HepG2 (cell line): ENCODE measurements around the gene SLC2A11. TPM values are rescaled to one million over a fixed set of nuclear protein-coding genes. Genes with fewer than 3 reads are reported as not detected.

ENCODE experiments used
- ARNTL ChIP-seq: sonication (generic); formaldehyde crosslinking; IDR thresholded peaks from 2 replicates; pipeline ENCODE4 v1.4.0; 2020; ENCODE audit warnings: mild to moderate bottlenecking, missing genetic modification reagents
- FOXM1 ChIP-seq: sonication (generic); formaldehyde crosslinking; IDR thresholded peaks from 2 replicates; pipeline ENCODE4 v1.5.0; 2020; ENCODE audit warnings: missing genetic modification reagents
- GATAD2A ChIP-seq: IDR thresholded peaks from 2 replicates; pipeline ENCODE4 v1.6.1; 2016
- ISL2 ChIP-seq: sonication (generic); formaldehyde crosslinking; IDR thresholded peaks from 2 replicates; pipeline ENCODE4 v1.5.0; 2020; ENCODE audit warnings: missing genetic modification reagents
- KLF12 ChIP-seq: sonication (generic); formaldehyde crosslinking; IDR thresholded peaks from 2 replicates; pipeline ENCODE4 v1.4.0; 2020; ENCODE audit warnings: missing genetic modification reagents, borderline replicate concordance
- MAF1 ChIP-seq: sonication (generic); formaldehyde crosslinking; IDR thresholded peaks from 2 replicates; pipeline ENCODE4 v1.5.0; 2020; ENCODE audit warnings: missing genetic modification reagents, borderline replicate concordance
- MBNL3 ChIP-seq: fragments of 250-450 bp; sonication (Bioruptor Pico); conservative IDR thresholded peaks from 2 replicates; pipeline ENCODE4 v1.8.0; 2022; ENCODE audit warnings: mild to moderate bottlenecking, inconsistent platforms
- NFE2 ChIP-seq: sonication (generic); formaldehyde crosslinking; IDR thresholded peaks from 2 replicates; pipeline ENCODE4 v1.4.0; 2020; ENCODE audit warnings: missing genetic modification reagents
- NFYB ChIP-seq: sonication (generic); formaldehyde crosslinking; IDR thresholded peaks from 2 replicates; pipeline ENCODE4 v1.4.0; 2020; ENCODE audit warnings: missing genetic modification reagents
- RXRA ChIP-seq: sonication (generic); formaldehyde crosslinking; IDR thresholded peaks from 2 replicates; pipeline ENCODE4 v1.5.1; 2020; ENCODE audit warnings: missing genetic modification reagents
- SAFB2 ChIP-seq: sonication (generic); formaldehyde crosslinking; IDR thresholded peaks from 2 replicates; pipeline ENCODE4 v1.5.1; 2020; ENCODE audit warnings: missing genetic modification reagents, low read depth, mild to moderate bottlenecking, borderline replicate concordance
- SPEN ChIP-seq: sonication (generic); formaldehyde crosslinking; IDR thresholded peaks from 2 replicates; pipeline ENCODE4 v1.5.1; 2020; ENCODE audit warnings: low read depth, mild to moderate bottlenecking, missing genetic modification reagents
- TCF7L2 ChIP-seq: IDR thresholded peaks from 2 replicates; pipeline ENCODE4 v1.6.1; 2011; ENCODE audit warnings: mild to moderate bottlenecking, low read depth, low read length, moderate library complexity
- TEAD2 ChIP-seq: sonication (generic); formaldehyde crosslinking; IDR thresholded peaks from 2 replicates; pipeline ENCODE4 v1.9.0; 2021; ENCODE audit warnings: missing genetic modification reagents
- U2AF2 ChIP-seq: fragments of 200-400 bp; formaldehyde crosslinking; IDR thresholded peaks from 2 replicates; pipeline ENCODE4 v1.6.1; 2017; ENCODE audit warnings: low read depth, mild to moderate bottlenecking, low read length
- ZBTB38 ChIP-seq: sonication (generic); formaldehyde crosslinking; IDR thresholded peaks from 2 replicates; pipeline ENCODE4 v1.5.1; 2020; ENCODE audit warnings: mild to moderate bottlenecking, missing genetic modification reagents
- ZFP90 ChIP-seq: sonication (generic); formaldehyde crosslinking; IDR thresholded peaks from 2 replicates; pipeline ENCODE4 v1.8.0; 2022; ENCODE audit warnings: missing genetic modification reagents, mild to moderate bottlenecking, inconsistent platforms, borderline replicate concordance
- ZMAT3 ChIP-seq: sonication (generic); formaldehyde crosslinking; conservative IDR thresholded peaks from 2 replicates; pipeline ENCODE4 v1.7.0; 2021; ENCODE audit warnings: missing genetic modification reagents
- ZNF572 ChIP-seq: sonication (generic); formaldehyde crosslinking; IDR thresholded peaks from 2 replicates; pipeline ENCODE4 v1.5.1; 2020; ENCODE audit warnings: mild to moderate bottlenecking, missing genetic modification reagents
- ZNF607 ChIP-seq: sonication (generic); formaldehyde crosslinking; IDR thresholded peaks from 2 replicates; pipeline ENCODE4 v1.5.1; 2020; ENCODE audit warnings: missing genetic modification reagents, mild to moderate bottlenecking, borderline replicate concordance
- polyA plus RNA-seq, 8 experiments: library from polyadenylated mRNA; depleted of rRNA in 3 of 8; stranded (reverse) in 7 of 8; unstranded in 1 of 8; fragments of >200 nt; fragmentation: Illumina TruSeq in 4 of 8; extraction: Trizol in 4 of 8; gene quantifications; 2 replicates each; pipeline versions ENCODE4 v1.2.1 to v1.2.3, GENCODE V29; 2011 to 2016; ENCODE audit warnings: low read depth in 4 of 8, missing spikeins in 1 of 8, mixed read lengths in 1 of 8; ENCODE audit not compliant: insufficient read depth in 1 of 8
- total RNA-seq, 5 experiments: library from RNA; depleted of rRNA; stranded (reverse); fragments of >200 nt; fragmentation: Illumina TruSeq; extraction: Trizol; gene quantifications; 2 replicates each; pipeline ENCODE4 v1.2.3, GENCODE V29; 2016; ENCODE audit warnings: low read depth in 1 of 5
- TF ChIP-seq, protein P1 (sequence below): sonication (generic); formaldehyde crosslinking; conservative IDR thresholded peaks from 2 replicates; pipeline ENCODE4 v1.4.0; 2020; ENCODE audit warnings: mild to moderate bottlenecking, missing genetic modification reagents, moderate library complexity
- TF ChIP-seq, protein P2 (sequence below): sonication (generic); formaldehyde crosslinking; IDR thresholded peaks from 2 replicates; pipeline ENCODE4 v1.4.0; 2020; ENCODE audit warnings: missing genetic modification reagents, mild to moderate bottlenecking, borderline replicate concordance
- TF ChIP-seq, protein P3 (sequence below): sonication (generic); formaldehyde crosslinking; IDR thresholded peaks from 2 replicates; pipeline ENCODE4 v1.4.0; 2020; ENCODE audit warnings: missing genetic modification reagents

Gene SLC2A11
- total and polyA plus RNA-seq, 2 of the 13 experiments (the other 11 are each of a cell fraction or from before 2014, with no cell fraction given), result 15.2 to 15.4 TPM

DNA sequence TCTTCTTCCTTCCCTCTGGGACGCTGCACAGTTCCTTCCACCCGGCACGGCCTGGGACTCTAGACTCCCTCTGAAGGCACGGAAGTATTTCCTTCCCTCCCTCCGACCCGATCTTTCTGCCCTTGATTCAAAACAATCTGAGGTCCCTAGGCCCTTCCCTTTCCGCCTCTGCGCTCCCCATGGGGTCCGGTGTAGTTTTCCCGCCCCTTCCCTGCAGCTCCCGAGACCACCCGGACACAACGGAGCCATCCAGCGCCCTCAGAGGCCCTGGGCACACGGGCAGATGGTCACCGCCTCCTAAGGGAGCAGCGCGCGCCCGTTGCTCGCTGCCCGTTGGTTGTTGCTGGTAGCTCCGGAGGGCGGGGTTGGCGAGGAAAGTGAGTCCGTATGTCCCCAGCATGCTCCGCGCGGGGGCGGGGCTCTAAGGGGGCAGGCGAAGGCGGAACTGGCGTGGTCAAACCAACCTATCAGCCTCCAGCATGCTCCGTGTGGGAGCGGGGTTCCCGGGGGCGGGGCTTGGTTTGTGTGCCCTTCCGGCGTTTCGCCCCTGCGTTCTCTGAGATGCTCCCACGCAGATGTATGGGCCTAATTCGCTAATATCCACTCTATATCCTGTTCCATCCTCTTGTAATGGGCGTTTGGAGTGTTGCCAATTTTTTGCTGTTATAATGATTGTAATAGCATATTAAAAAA, 56.1 kb downstream of the SLC2A11 start (continued):
- TF ChIP-seq, protein P1, sequence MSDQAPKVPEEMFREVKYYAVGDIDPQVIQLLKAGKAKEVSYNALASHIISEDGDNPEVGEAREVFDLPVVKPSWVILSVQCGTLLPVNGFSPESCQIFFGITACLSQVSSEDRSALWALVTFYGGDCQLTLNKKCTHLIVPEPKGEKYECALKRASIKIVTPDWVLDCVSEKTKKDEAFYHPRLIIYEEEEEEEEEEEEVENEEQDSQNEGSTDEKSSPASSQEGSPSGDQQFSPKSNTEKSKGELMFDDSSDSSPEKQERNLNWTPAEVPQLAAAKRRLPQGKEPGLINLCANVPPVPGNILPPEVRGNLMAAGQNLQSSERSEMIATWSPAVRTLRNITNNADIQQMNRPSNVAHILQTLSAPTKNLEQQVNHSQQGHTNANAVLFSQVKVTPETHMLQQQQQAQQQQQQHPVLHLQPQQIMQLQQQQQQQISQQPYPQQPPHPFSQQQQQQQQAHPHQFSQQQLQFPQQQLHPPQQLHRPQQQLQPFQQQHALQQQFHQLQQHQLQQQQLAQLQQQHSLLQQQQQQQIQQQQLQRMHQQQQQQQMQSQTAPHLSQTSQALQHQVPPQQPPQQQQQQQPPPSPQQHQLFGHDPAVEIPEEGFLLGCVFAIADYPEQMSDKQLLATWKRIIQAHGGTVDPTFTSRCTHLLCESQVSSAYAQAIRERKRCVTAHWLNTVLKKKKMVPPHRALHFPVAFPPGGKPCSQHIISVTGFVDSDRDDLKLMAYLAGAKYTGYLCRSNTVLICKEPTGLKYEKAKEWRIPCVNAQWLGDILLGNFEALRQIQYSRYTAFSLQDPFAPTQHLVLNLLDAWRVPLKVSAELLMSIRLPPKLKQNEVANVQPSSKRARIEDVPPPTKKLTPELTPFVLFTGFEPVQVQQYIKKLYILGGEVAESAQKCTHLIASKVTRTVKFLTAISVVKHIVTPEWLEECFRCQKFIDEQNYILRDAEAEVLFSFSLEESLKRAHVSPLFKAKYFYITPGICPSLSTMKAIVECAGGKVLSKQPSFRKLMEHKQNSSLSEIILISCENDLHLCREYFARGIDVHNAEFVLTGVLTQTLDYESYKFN, result no peak; the same call in 1 of the 2 replicates
- TF ChIP-seq ARNTL (no peak), MAF1 (CRISPR knock-in tag) (no peak), RXRA (CRISPR knock-in tag) (peak; percentile 69; the same call in 1 of the 2 replicates), MBNL3 (CRISPR knock-in tag) (no peak), TCF7L2 (no peak), GATAD2A (CRISPR knock-in tag) (peak; percentile 45), ZMAT3 (CRISPR knock-in tag) (peak; percentile 51; the same call in 1 of the 2 replicates), ZFP90 (peak; percentile 49; the same call in 1 of the 2 replicates), FOXM1 (CRISPR knock-in tag) (no peak), KLF12 (CRISPR knock-in tag) (no peak), SAFB2 (CRISPR knock-in tag) (peak; percentile 69; the same call in 1 of the 2 replicates), TEAD2 (no peak), ZNF572 (CRISPR knock-in tag) (peak; percentile 99), ZNF607 (CRISPR knock-in tag) (peak; percentile 95), NFYB (CRISPR knock-in tag) (peak; percentile 76), ZBTB38 (peak; percentile 80; the same call in 1 of the 2 replicates), ISL2 (CRISPR knock-in tag) (no peak), NFE2 (CRISPR knock-in tag) (no peak), U2AF2 (no peak), SPEN (peak; percentile 84)
- TF ChIP-seq, protein P2, sequence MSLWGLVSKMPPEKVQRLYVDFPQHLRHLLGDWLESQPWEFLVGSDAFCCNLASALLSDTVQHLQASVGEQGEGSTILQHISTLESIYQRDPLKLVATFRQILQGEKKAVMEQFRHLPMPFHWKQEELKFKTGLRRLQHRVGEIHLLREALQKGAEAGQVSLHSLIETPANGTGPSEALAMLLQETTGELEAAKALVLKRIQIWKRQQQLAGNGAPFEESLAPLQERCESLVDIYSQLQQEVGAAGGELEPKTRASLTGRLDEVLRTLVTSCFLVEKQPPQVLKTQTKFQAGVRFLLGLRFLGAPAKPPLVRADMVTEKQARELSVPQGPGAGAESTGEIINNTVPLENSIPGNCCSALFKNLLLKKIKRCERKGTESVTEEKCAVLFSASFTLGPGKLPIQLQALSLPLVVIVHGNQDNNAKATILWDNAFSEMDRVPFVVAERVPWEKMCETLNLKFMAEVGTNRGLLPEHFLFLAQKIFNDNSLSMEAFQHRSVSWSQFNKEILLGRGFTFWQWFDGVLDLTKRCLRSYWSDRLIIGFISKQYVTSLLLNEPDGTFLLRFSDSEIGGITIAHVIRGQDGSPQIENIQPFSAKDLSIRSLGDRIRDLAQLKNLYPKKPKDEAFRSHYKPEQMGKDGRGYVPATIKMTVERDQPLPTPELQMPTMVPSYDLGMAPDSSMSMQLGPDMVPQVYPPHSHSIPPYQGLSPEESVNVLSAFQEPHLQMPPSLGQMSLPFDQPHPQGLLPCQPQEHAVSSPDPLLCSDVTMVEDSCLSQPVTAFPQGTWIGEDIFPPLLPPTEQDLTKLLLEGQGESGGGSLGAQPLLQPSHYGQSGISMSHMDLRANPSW (CRISPR knock-in tag), result peak; percentile 42; the same call in 1 of the 2 replicates
- TF ChIP-seq, protein P3, sequence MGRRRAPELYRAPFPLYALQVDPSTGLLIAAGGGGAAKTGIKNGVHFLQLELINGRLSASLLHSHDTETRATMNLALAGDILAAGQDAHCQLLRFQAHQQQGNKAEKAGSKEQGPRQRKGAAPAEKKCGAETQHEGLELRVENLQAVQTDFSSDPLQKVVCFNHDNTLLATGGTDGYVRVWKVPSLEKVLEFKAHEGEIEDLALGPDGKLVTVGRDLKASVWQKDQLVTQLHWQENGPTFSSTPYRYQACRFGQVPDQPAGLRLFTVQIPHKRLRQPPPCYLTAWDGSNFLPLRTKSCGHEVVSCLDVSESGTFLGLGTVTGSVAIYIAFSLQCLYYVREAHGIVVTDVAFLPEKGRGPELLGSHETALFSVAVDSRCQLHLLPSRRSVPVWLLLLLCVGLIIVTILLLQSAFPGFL (CRISPR knock-in tag), result no peak
